B cell (primary cell): ENCODE data around the gene ANP32A.

Source experiments
- CTCF ChIP-seq: fragments of 200-600 bp; IDR thresholded peaks from one replicate; pipeline ENCODE4 v1.8.0; 2022; ENCODE audit warnings: antibody characterized with exemption, mild to moderate bottlenecking
- EZH2 ChIP-seq: IDR thresholded peaks from 2 replicates; pipeline ENCODE4 v1.6.1; 2012; ENCODE audit warnings: borderline replicate concordance, low read depth, mild to moderate bottlenecking, moderate library complexity, low read length; ENCODE audit not compliant: insufficient read depth, poor library complexity, severe bottlenecking

GRCh38 chr15:68808770-68809169 lies 11.9 kb downstream of the ANP32A start:
- no peak for TF ChIP-seq CTCF
- TF ChIP-seq EZH2, result no peak
